Gastroesophageal sphincter (tissue), 3 donors: ENCODE results near the gene FAM50A.
A peak's percentile ranks its signal among the peaks of the same experiment; 100 is the strongest.

Source experiments
- CTCF ChIP-seq, 4 experiments: fragments of 200-600 bp in 2 of 4; fragments of 450-650 bp in 2 of 4; sonication (generic) in 1 of 4; IDR thresholded peaks; one replicate each; pipeline ENCODE4 v1.5.1; 2017 to 2019; ENCODE audit warnings: antibody characterized with exemption in 4 of 4, mild to moderate bottlenecking in 2 of 4, moderate library complexity in 2 of 4
- POLR2A ChIP-seq, 2 donors: fragments of 450-650 bp; IDR thresholded peaks; one replicate each; pipeline ENCODE4 v1.6.1; 2017; ENCODE audit warnings: antibody characterized with exemption in 2 of 2, mild to moderate bottlenecking in 2 of 2, moderate library complexity in 1 of 2
- POLR2AphosphoS5 ChIP-seq: sonication (generic); formaldehyde crosslinking; IDR thresholded peaks from one replicate; pipeline ENCODE4 v1.6.1; 2017; ENCODE audit warnings: antibody characterized with exemption

DNA sequence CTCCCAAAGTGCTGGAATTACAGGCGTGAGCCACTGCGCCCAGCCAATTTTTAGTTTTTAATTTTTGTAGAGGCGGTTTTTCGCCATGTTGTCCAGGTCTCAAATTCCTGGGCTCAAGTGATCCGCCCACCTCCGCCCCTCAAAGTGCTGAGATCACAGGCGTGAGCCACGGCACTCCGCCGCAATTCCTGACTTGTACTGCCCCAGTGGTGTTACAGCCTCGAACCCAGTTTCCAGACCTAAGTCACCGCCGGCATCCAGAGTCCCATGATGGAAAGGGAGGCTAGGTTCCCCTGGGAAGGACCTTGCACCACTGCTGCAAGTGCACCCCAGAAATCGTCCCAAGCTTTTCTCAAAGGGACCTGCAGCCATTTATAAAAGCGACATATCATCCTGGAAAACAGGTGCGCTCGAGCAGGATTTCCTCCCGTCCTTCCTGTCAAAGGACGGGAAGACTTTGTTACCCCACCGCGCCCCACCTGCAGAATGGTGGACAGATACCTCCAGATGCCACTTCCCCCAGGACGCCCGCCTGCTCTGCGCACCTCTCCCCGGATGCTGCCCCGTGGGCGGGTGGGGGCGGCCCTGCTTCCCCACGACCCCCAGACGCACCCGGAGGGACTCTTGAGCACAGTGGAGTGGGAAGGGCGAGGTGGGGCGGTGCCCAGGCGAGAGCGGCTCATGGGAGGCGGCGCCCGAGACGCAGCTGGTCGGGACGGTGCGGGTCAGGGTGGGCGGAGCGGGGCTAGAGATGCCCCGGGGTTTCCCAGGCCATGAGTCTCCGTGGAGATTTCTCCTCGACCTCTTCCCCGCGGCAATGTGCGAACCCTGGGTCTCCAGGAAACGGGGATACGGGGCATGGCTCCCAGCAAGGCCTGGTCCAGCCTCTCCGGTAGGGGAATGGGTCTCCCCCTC is 46.7 kb upstream of the FAM50A start:
- TF ChIP-seq CTCF (IDR thresholded peaks at IDR 0.05): no peak
- TF ChIP-seq POLR2A (IDR thresholded peaks at IDR 0.05): peak; percentile 38 to 55
- peak; percentile 13 for TF ChIP-seq POLR2AphosphoS5
